Effector memory CD8-positive, alpha-beta T cell (primary cell): ENCODE results near the gene CASP7.

ENCODE experiments used
- ATAC-seq: fragments of 150-1000 bp; cut with Tn5 transposase; replicated peaks from 2 replicates; pipeline ENCODE4 v1.10.0; 2021; ENCODE audit warnings: mild to moderate bottlenecking, moderate library complexity
- DNase-seq, 3 experiments: peaks; one replicate each; pipeline ENCODE4 v3.0.0; 2021
- H3K27ac Mint-ChIP-seq, 2 donors: one replicate each; pipeline ENCODE4 v1.8.0; 2022; ENCODE audit warnings: mild to moderate bottlenecking in 2 of 2, mixed read lengths in 2 of 2, moderate library complexity in 2 of 2
- H3K27me3 Mint-ChIP-seq, 2 donors: one replicate each; pipeline ENCODE4 v1.8.0; 2022; ENCODE audit warnings: mixed read lengths in 2 of 2
- H3K36me3 Mint-ChIP-seq: one replicate; pipeline ENCODE4 v1.8.0; 2022; ENCODE audit warnings: mild to moderate bottlenecking, moderate library complexity, mixed read lengths; ENCODE audit not compliant: insufficient read depth
- H3K4me1 Mint-ChIP-seq, 2 donors: one replicate each; pipeline ENCODE4 v1.8.0; 2022; ENCODE audit warnings: low read depth in 2 of 2, mixed read lengths in 2 of 2
- H3K4me3 Mint-ChIP-seq, 2 donors: one replicate each; pipeline ENCODE4 v1.8.0; 2022; ENCODE audit warnings: mild to moderate bottlenecking in 2 of 2, mixed read lengths in 2 of 2, moderate library complexity in 2 of 2
- H3K9me3 Mint-ChIP-seq, 2 donors: one replicate each; pipeline ENCODE4 v1.8.0; 2022; ENCODE audit warnings: mixed read lengths in 2 of 2

Gene CASP7

GRCh38 chr10:113709221-113709838, 29.6 kb downstream of the CASP7 start:
- no peaks in the 10 kb centered on the region for H3K27me3 Mint-ChIP-seq
- peak overlapping the region in 1 of 2 donors; percentile 65 for H3K27ac Mint-ChIP-seq
- no peak for ATAC-seq
- no peaks in the 10 kb centered on the region for H3K9me3 Mint-ChIP-seq
- H3K4me1 Mint-ChIP-seq: peaks cover 26 to 30% of the 10 kb centered on the region in 2 donors
- H3K4me3 Mint-ChIP-seq: no peak overlapping the region
- DNase-seq: no peak
- peaks cover 18% of the 10 kb centered on the region for H3K36me3 Mint-ChIP-seq

GRCh38 chr10:113711142-113711541, 31.4 kb downstream of the CASP7 start:
- peak overlapping the region in 1 of 2 donors; percentile 72 for H3K27ac Mint-ChIP-seq
- peaks cover 0 to 3% of the 10 kb centered on the region in 2 donors for H3K9me3 Mint-ChIP-seq
- H3K4me1 Mint-ChIP-seq: peaks cover 26 to 30% of the 10 kb centered on the region in 2 donors
- no peaks in the 10 kb centered on the region for H3K27me3 Mint-ChIP-seq
- ATAC-seq (no peak), DNase-seq (no peak)
- peaks cover 22% of the 10 kb centered on the region for H3K36me3 Mint-ChIP-seq
- H3K4me3 Mint-ChIP-seq: no peak overlapping the region

GRCh38 chr10:113712024-113712423, 32.3 kb downstream of the CASP7 start:
- Mint-ChIP-seq H3K27ac (no peak overlapping the region), H3K9me3 (peaks cover 0 to 3% of the 10 kb centered on the region in 2 donors)

GRCh38 chr10:113712755-113713639, 33.3 kb downstream of the CASP7 start:
- H3K36me3 Mint-ChIP-seq: peaks cover 29% of the 10 kb centered on the region
- H3K4me3 Mint-ChIP-seq: no peak overlapping the region
- H3K9me3 Mint-ChIP-seq: peaks cover 0 to 3% of the 10 kb centered on the region in 2 donors
- H3K27me3 Mint-ChIP-seq: no peaks in the 10 kb centered on the region
- ATAC-seq (no peak), DNase-seq (no peak)
- no peak overlapping the region for H3K27ac Mint-ChIP-seq
- H3K4me1 Mint-ChIP-seq: peaks cover 19 to 24% of the 10 kb centered on the region in 2 donors

More at GRCh38 chr10:113712024-113712423, 32.3 kb downstream of the CASP7 start:
- H3K4me1 Mint-ChIP-seq: peaks cover 22 to 29% of the 10 kb centered on the region in 2 donors
- no peak for DNase-seq
- H3K36me3 Mint-ChIP-seq: peaks cover 22% of the 10 kb centered on the region
- no peaks in the 10 kb centered on the region for H3K27me3 Mint-ChIP-seq
- ATAC-seq: no peak
- no peak overlapping the region for H3K4me3 Mint-ChIP-seq

- peaks cover 31% of the 10 kb centered on the region for H3K36me3 Mint-ChIP-seq
Observed at GRCh38 chr10:113713640-113713982, 33.9 kb downstream of the CASP7 start.

GRCh38 chr10:113716109-113716910, 36.6 kb downstream of the CASP7 start:
- DNase-seq (no peak), ATAC-seq (no peak)
- no peak overlapping the region for H3K27ac Mint-ChIP-seq
- peaks cover 4 to 5% of the 10 kb centered on the region in 2 donors for H3K4me1 Mint-ChIP-seq
- H3K9me3 Mint-ChIP-seq: peaks cover 0 to 3% of the 10 kb centered on the region in 2 donors
- no peaks in the 10 kb centered on the region for H3K27me3 Mint-ChIP-seq
- no peak overlapping the region for H3K4me3 Mint-ChIP-seq
- H3K36me3 Mint-ChIP-seq: peaks cover 50% of the 10 kb centered on the region

More at GRCh38 chr10:113713640-113713982, 33.9 kb downstream of the CASP7 start:
- peaks cover 0 to 3% of the 10 kb centered on the region in 2 donors for H3K9me3 Mint-ChIP-seq
- no peaks in the 10 kb centered on the region for H3K27me3 Mint-ChIP-seq
- peaks cover 19% of the 10 kb centered on the region in 2 donors for H3K4me1 Mint-ChIP-seq
- no peak overlapping the region for H3K27ac Mint-ChIP-seq
- ATAC-seq: no peak
- DNase-seq: no peak
- H3K4me3 Mint-ChIP-seq: no peak overlapping the region

- ATAC-seq (no peak), DNase-seq (no peak)
- H3K27me3 Mint-ChIP-seq: no peaks in the 10 kb centered on the region
- H3K27ac Mint-ChIP-seq: no peak overlapping the region
- peaks cover 4 to 5% of the 10 kb centered on the region in 2 donors for H3K4me1 Mint-ChIP-seq
- H3K36me3 Mint-ChIP-seq: peaks cover 66% of the 10 kb centered on the region
- H3K9me3 Mint-ChIP-seq: peaks cover 0 to 3% of the 10 kb centered on the region in 2 donors
- H3K4me3 Mint-ChIP-seq: no peak overlapping the region
Observed at GRCh38 chr10:113718969-113719822, 39.5 kb downstream of the CASP7 start.

GRCh38 chr10:113720386-113720785, 40.7 kb downstream of the CASP7 start:
- Mint-ChIP-seq H3K27ac (no peak overlapping the region), H3K4me3 (no peak overlapping the region), H3K36me3 (peaks cover 72% of the 10 kb centered on the region), H3K9me3 (peaks cover 0 to 3% of the 10 kb centered on the region in 2 donors), H3K27me3 (no peaks in the 10 kb centered on the region), H3K4me1 (peaks cover 4 to 5% of the 10 kb centered on the region in 2 donors)
- no peak for DNase-seq
- ATAC-seq: no peak

GRCh38 chr10:113732160-113732881, 52.6 kb downstream of the CASP7 start:
- DNase-seq (no peak), ATAC-seq (no peak)
- H3K4me1 Mint-ChIP-seq: peaks cover 0 to 2% of the 10 kb centered on the region in 2 donors
- H3K36me3 Mint-ChIP-seq: peaks cover 22% of the 10 kb centered on the region
- no peak overlapping the region for H3K27ac Mint-ChIP-seq
- H3K27me3 Mint-ChIP-seq: no peaks in the 10 kb centered on the region
- H3K9me3 Mint-ChIP-seq: no peaks in the 10 kb centered on the region
- H3K4me3 Mint-ChIP-seq: no peak overlapping the region

GRCh38 chr10:113732966-113733365, 53.3 kb downstream of the CASP7 start:
- H3K27ac Mint-ChIP-seq: no peak overlapping the region
- H3K4me1 Mint-ChIP-seq: no peaks in the 10 kb centered on the region
- no peaks in the 10 kb centered on the region for H3K9me3 Mint-ChIP-seq
- no peak overlapping the region for H3K4me3 Mint-ChIP-seq
- ATAC-seq: no peak
- peaks cover 17% of the 10 kb centered on the region for H3K36me3 Mint-ChIP-seq
- H3K27me3 Mint-ChIP-seq: no peaks in the 10 kb centered on the region
- no peak for DNase-seq

GRCh38 chr10:113733635-113734034, 53.9 kb downstream of the CASP7 start:
- no peak overlapping the region for H3K4me3 Mint-ChIP-seq
- H3K9me3 Mint-ChIP-seq: no peaks in the 10 kb centered on the region
- peaks cover 13% of the 10 kb centered on the region for H3K36me3 Mint-ChIP-seq
- H3K4me1 Mint-ChIP-seq: no peaks in the 10 kb centered on the region
- H3K27ac Mint-ChIP-seq: peak overlapping the region in 1 of 2 donors; percentile 33
- no peaks in the 10 kb centered on the region for H3K27me3 Mint-ChIP-seq
- no peak for DNase-seq
- no peak for ATAC-seq

- no peaks in the 10 kb centered on the region for H3K4me1 Mint-ChIP-seq
- ATAC-seq (no peak), DNase-seq (no peak)
- no peaks in the 10 kb centered on the region for H3K36me3 Mint-ChIP-seq
- H3K4me3 Mint-ChIP-seq: no peak overlapping the region
- H3K9me3 Mint-ChIP-seq: no peaks in the 10 kb centered on the region
- H3K27ac Mint-ChIP-seq: no peak overlapping the region
- no peaks in the 10 kb centered on the region for H3K27me3 Mint-ChIP-seq
Observed at GRCh38 chr10:113735913-113736312, 56.2 kb downstream of the CASP7 start.
